DND-41 (cell line): ENCODE results near the gene METTL21A.

Experiments
- CTCF ChIP-seq: IDR thresholded peaks from 2 replicates; pipeline ENCODE4 v1.5.1; 2012; ENCODE audit warnings: borderline replicate concordance, low read length, moderate library complexity, mild to moderate bottlenecking; ENCODE audit not compliant: poor library complexity, severe bottlenecking; ENCODE audit errors: extremely low read depth
- EZH2 ChIP-seq: IDR thresholded peaks from 3 replicates; pipeline ENCODE4 v1.6.1; 2012; ENCODE audit warnings: borderline replicate concordance, low read depth, mild to moderate bottlenecking, moderate library complexity, low read length, inconsistent platforms; ENCODE audit not compliant: severe bottlenecking

GRCh38 chr2:207625014-207625907 is at the start of gene METTL21A:
- TF ChIP-seq CTCF (peak; percentile 68), EZH2 (no peak)
